Daoy (cell line): Measurements from ENCODE around the gene KRTAP29-1. TPM values are rescaled to one million over a fixed set of nuclear protein-coding genes. Genes with fewer than 3 reads are reported as not detected.
"Not testable (repeated sequence)": the region's sequence is repeated elsewhere in the genome, so short reads cannot be mapped to it uniquely, and the experiment has no call there.

Experiments
- DNase-seq: peaks from one replicate; pipeline ENCODE4 v3.0.0-alpha.2; 2015; ENCODE audit warnings: low read depth
- total RNA-seq: library from RNA; depleted of rRNA; stranded (reverse); fragments of >200 nt; shearing (Covaris generic); gene quantifications from 2 replicates; pipeline ENCODE4 v1.2.3, GENCODE V29; 2014

KRTAP29-1 gene
- total RNA-seq, 1 experiment from 2014 or later, result not detected

DNA sequence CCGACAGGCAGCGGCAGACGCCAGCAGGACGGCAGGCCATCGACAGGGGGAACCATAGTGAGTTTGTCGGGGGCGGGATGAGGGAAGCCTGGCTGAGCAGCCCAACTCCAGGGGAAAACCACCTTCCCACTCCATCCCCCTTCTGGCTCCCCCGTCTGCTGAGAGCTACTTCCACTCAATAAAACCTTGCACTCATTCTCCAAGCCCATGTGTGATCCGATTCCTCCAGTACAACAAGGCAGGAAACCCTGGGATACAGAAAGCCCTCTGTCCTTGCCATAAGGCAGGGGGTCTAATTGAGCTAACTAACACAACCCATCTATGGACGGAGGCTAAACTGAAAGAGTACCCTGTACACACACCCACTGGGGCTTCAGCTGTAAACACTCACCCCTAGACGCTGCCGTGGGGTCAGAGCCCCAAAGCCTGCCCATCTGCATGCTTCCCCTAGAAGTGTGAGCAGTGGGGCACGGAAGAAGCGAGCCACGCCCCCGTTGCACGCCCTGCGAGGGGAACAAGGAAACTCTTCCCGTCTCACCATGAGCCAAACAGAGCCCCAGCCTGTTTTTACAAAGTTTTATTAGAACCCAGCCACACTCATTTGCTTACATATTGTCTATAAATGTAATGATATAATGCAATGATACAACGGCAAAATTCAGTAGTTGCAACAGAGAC lies 4.1 kb downstream of the KRTAP29-1 start:
- no peak for DNase-seq

DNA sequence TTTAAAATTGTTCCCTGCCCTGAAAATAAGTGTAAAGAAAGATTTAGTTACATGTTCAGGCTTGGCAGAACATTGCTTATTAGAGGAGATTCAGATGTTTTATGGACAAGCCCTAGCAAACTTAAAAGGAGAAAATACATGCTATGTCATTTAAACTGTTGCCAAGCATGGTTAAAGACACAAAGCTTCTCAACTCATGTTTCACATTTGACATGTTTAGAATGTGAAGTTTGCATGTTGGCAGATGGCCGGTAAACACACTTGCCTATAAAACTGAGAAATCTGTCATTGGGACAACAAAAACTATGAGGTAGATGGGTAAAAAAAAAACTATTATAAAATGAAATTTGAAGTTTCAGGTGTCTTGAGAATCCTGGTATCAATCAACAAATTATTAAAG lies 5.8 kb downstream of the KRTAP29-1 start:
- no peak for DNase-seq

- DNase-seq, result no peak
Measured at GRCh38 chr17:41294016-41294415, 8.6 kb downstream of the KRTAP29-1 start.

GRCh38 chr17:41287050-41287449 lies 15.6 kb downstream of the KRTAP29-1 start:
- DNase-seq, result no peak

- no peak for DNase-seq
Measured at GRCh38 chr17:41284546-41284945, 18.1 kb downstream of the KRTAP29-1 start.

DNA sequence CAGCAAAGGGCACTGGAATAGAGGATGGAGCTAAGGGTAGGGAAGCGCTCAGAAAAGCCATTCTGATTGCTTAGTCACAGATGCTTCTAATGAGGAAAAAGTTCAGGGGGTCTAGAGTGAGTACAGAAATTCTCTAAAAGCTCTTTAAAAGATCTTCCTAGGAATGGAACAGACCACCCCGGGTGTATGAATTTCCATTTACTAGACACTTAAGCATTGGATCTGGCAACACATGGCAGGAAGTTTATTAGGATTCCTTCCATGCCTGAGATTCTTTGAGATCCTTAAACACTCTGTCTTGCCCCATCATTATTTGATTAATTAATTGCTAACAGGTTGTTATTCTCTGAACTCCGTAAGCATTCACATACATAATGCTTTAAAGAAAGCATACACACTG lies 18.6 kb downstream of the KRTAP29-1 start:
- DNase-seq, result no peak

DNA sequence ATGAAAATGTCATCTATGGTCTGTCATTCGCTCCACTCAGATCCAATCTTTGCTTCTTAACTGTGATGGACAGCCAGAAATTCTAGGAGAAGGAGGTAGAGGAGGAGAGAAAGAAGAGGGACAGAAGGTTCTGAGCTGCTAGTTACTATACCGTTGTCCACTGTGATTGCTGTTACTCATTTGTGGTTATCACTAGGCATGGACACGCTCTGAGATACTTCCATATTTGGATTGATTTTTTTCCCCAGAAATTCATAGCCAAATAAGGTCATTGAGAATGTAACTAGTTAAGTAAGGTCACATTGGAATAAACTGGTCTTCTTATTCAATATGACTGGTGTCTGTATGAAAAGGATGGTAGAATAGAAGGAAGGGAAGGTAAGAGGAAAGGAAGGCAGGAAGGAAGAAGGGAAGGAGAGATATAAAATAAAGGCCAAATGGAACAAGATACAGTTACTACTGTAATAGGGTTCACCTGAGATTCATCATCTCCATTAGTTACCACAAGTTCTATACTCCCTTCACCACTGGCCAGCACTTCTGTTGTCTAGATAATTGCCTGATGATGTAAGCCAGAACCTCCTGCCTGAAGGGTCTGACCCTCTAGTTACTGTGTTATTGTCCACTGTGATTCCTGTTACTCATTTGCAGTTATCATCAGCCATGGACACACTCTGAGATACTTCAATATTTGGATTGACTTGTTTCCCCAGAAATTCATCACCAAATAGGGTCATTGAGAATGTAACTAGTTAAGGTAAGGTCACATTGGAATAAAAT lies 24.3 kb downstream of the KRTAP29-1 start:
- DNase-seq, result no peak

- DNase-seq, result not testable (repeated sequence)
Measured at GRCh38 chr17:41275648-41276190, 26.9 kb downstream of the KRTAP29-1 start, which contains the start of gene KRTAP9-7. TSS of gene KRTAP9-7 (plus strand) at chr17:41275698. CDS start at chr17:41275698, 0 bp downstream.

DNA sequence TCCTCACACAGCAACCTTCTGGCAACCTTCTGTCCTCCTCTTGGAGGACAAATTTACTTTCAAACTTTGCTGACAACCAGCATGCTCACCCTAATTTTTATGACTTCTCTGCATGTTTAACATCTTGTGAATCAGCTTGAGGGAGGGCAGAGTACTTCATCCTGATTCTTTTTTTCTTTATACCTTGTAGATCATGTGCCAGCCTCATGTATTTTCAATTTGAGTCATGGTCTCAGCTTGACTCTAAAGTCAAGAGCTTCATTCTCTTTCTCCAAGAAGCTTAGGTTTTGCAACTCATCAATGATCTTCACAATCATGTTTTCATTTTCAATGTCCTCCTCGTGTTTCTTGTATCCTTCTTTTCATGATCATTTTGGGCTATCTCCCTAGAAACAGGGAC lies 30.8 kb downstream of the KRTAP29-1 start:
- no peak for DNase-seq

DNA sequence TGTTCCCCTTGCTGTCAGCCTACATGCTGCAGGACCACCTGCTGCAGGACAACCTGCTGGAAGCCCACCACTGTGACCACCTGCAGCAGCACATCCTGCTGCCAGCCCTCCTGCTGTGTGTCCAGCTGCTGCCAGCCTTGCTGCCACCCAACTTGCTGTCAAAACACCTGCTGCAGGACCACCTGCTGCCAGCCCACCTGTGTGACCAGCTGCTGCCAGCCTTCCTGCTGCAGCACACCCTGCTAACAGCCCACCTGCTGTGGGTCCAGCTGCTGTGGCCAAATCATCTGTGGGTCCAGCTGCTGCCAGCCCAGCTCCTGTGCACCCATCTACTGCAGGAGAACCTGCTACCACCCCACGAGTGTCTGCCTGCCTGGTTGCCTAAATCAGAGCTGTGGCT lies 31.3 kb downstream of the KRTAP29-1 start:
- not testable (repeated sequence) for DNase-seq

DNA sequence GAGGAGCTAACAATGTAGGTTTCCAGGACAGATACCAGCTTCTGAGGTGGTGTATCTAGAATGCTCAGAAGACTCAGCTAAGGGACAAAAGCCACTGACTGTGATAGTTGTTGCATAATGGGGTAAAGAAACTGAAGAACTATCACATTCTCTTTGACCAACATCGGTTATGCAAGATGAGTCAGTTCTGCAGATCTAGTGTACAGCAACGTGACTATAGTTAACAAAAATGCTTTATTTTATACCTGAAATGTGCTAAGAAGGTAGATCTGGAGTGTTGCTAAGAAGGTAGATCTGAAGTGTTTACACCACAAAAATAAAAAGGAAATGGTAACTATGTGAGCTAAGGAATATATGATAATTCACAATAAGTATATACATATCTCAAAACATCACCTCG lies 34.9 kb downstream of the KRTAP29-1 start:
- DNase-seq, result no peak

DNA sequence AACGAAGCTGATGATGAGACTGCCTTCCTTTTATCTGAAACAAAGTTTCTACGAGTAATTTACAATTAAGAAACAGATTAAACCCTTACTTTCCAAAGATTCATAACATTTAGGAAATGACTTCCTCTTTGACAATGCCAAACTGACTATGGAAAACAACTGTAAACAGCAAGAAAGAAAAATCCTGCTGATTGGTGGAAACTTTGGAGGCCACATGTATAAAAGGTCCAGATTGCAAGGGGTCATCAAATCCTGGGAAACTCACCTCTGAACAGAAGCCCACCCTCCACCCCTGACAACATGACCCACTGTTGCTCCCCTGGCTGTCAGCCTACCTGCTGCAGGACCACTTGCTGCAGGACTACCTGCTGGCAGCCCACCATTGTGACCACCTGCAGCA lies 37.6 kb downstream of the KRTAP29-1 start, which contains the start of gene KRTAP9-6:
KRTAP9-6 (plus strand) TSS at position 301 of the 400 bp plus-strand sequence; CDS start at position 301, 0 bp downstream.
- no peak for DNase-seq

- DNase-seq, result no peak
Measured at GRCh38 chr17:41264599-41264998, 38.1 kb downstream of the KRTAP29-1 start.

DNA sequence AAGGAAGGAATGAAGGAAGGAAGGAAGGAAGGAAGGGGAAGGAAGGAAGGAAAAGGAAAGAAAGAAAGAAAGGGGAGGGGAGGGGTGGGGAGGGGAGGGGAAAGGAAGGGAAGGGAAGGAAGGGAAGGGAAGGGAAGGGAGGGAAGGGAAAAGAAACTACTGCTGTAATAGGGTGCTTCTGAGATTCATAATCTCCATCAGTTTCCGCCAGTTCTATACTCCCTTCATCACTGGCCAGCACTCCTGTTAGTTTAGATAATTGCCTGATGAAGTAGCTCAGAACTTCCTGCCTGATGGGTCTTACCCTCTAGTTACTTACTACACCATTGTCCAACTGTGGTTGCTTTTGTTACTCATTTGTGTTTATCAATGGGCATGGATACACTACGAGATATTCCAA lies 39.4 kb downstream of the KRTAP29-1 start:
- no peak for DNase-seq

- DNase-seq, result no peak
Measured at GRCh38 chr17:41258406-41258805, 44.2 kb downstream of the KRTAP29-1 start.

GRCh38 chr17:41256291-41256685 lies 46.4 kb downstream of the KRTAP29-1 start:
- no peak for DNase-seq

DNA sequence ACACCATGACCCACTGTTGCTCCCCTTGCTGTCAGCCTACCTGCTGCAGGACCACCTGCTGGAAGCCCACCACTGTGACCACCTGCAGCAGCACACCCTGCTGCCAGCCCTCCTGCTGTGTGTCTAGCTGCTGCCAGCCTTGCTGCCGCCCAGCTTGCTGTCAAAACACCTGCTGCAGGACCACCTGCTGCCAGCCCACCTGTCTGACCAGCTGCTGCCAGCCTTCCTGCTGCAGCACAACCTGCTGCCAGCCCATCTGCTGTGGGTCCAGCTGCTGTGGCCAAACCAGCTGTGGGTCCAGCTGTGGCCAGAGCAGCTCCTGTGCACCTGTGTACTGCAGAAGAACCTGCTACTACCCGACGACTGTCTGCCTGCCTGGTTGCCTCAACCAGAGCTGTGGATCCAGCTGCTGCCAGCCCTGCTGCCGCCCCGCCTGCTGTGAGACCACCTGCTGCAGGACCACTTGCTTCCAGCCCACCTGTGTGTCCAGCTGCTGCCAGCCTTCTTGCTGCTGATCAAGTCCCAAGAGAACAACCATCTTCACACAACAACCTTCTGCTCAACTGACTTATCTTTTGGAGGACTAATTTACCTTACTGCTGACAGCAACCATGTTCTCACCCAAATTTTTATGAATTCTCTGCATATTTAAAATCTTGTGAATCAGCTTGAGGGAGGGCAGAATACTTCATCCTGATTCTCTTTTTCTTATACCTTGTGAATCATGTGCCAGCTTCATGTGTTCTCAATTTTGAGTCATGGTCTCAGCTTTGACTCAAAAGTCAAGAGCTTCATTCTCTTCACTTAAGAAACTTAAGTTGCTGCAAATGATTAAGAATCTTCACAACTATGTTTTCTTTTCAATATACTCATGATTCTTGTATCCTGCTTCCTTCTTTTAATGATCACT lies 47.0 kb downstream of the KRTAP29-1 start, which contains the start of gene KRTAP9-9:
KRTAP9-9 (plus strand) TSS at position 4 of the 910 bp plus-strand sequence.
- DNase-seq, result not testable (repeated sequence)

GRCh38 chr17:41254861-41255260 lies 47.8 kb downstream of the KRTAP29-1 start:
- no peak for DNase-seq
